Left ventricle myocardium inferior (tissue), 1 donor: Measurements from ENCODE around the gene SMIM41. TPM values are rescaled to one million over a fixed set of nuclear protein-coding genes. Genes with fewer than 3 reads are reported as not detected.
A peak's percentile ranks its signal among the peaks of the same experiment; 100 is the strongest.

Source experiments
- DNase-seq: peaks from one replicate; pipeline ENCODE4 v3.0.0-alpha.2; 2020
- H3K27ac ChIP-seq: fragments of 200-600 bp; replicated peaks from 2 replicates; pipeline ENCODE4 v1.8.0; 2021
- H3K27me3 ChIP-seq: fragments of 200-600 bp; 2 replicates; pipeline ENCODE4 v1.8.0; 2021; ENCODE audit warnings: low read depth
- H3K36me3 ChIP-seq: fragments of 200-600 bp; 2 replicates; pipeline ENCODE4 v1.8.0; 2021
- H3K4me1 ChIP-seq: fragments of 200-600 bp; 2 replicates; pipeline ENCODE4 v1.8.0; 2021
- H3K4me3 ChIP-seq: fragments of 200-600 bp; 2 replicates; pipeline ENCODE4 v1.8.0; 2021; ENCODE audit warnings: mild to moderate bottlenecking, moderate library complexity
- H3K9me3 ChIP-seq: fragments of 200-600 bp; replicated peaks from 2 replicates; pipeline ENCODE4 v1.8.0; 2021
- intact Hi-C: fragments of 100-400 bp; cut with micrococcal nuclease; formaldehyde crosslinking; loops from one replicate; pipeline ENCODE4 v1.11.0; 2022
- total RNA-seq: library from RNA; stranded (reverse); fragmentation: NEBNext Ultra II Directional; extraction: Animal tissue kit (Norgen Biotek cat#: 25700); gene quantifications from one replicate; pipeline ENCODE4 v1.2.1, GENCODE V29; 2021
- TF ChIP-seq, protein P1 (sequence below): fragments of 200-600 bp; IDR thresholded peaks from 2 replicates; pipeline ENCODE4 v1.8.0; 2021; ENCODE audit warnings: antibody characterized with exemption, mild to moderate bottlenecking, borderline replicate concordance
- donor health status: DM: no; HTN: yes; CAD: no; lungs with severe emphysema.

Gene SMIM41
- total RNA-seq, 1 donor from 2014 or later: 0.30 TPM

DNA sequence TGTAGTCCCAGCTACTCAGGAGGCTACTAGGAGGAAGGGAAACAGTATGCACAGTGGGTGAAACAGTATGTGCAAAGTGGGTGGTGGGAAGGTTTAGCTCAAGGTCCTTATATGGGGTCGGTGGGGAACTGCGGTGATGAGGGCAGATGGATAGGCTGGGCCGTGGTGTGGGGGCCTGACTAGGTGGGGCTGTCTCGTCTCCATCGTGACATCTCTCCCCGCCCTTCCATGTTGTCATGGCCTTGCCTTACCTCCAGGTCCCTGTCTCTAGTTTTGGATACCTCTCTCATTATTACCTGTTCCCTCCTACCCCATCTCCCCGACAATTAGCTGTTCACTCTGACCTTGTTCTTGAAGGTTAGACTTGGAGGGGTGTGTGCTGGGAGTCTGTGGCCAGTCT lies 32.6 kb upstream of the SMIM41 start:
- DNase-seq: no peak
- Histone ChIP-seq H3K9me3 (no peaks in the 10 kb centered on the region), H3K27ac (peak overlapping the region; percentile 96), H3K36me3 (no peaks in the 10 kb centered on the region), H3K4me1 (peaks cover 98% of the 10 kb centered on the region), H3K27me3 (no peaks in the 10 kb centered on the region), H3K4me3 (peak overlapping the region; percentile 65)
- intact Hi-C loops: no loop called here
- TF ChIP-seq, protein P1, sequence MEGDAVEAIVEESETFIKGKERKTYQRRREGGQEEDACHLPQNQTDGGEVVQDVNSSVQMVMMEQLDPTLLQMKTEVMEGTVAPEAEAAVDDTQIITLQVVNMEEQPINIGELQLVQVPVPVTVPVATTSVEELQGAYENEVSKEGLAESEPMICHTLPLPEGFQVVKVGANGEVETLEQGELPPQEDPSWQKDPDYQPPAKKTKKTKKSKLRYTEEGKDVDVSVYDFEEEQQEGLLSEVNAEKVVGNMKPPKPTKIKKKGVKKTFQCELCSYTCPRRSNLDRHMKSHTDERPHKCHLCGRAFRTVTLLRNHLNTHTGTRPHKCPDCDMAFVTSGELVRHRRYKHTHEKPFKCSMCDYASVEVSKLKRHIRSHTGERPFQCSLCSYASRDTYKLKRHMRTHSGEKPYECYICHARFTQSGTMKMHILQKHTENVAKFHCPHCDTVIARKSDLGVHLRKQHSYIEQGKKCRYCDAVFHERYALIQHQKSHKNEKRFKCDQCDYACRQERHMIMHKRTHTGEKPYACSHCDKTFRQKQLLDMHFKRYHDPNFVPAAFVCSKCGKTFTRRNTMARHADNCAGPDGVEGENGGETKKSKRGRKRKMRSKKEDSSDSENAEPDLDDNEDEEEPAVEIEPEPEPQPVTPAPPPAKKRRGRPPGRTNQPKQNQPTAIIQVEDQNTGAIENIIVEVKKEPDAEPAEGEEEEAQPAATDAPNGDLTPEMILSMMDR: no peak

DNA sequence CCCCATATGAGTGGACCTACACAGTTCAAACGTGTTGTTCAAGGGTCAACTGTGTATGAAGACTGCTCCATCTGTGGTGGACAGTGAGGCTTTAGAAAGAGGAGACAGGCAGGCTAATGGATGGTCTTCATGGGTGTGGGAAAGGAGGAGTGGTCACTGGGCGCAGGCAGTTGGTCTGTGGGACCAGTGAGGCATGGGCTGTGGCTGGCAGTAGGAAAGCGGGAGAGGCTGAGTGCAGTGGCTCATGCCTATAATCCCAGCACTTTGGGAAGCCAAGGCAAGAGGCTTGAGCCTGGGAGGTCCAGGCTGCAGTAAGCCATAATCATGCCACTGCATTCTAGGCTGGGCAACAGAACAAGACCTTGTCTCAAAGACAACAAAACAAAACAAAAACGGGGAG lies 30.2 kb upstream of the SMIM41 start:
- DNase-seq: no peak
- intact Hi-C loops: no loop called here
- peak overlapping the region; percentile 99 for H3K27ac ChIP-seq
- no peaks in the 10 kb centered on the region for H3K27me3 ChIP-seq
- peaks cover 97% of the 10 kb centered on the region for H3K4me1 ChIP-seq
- H3K9me3 ChIP-seq: no peaks in the 10 kb centered on the region
- H3K36me3 ChIP-seq: no peaks in the 10 kb centered on the region
- TF ChIP-seq, protein P1: no peak
- H3K4me3 ChIP-seq: no peak overlapping the region

DNA sequence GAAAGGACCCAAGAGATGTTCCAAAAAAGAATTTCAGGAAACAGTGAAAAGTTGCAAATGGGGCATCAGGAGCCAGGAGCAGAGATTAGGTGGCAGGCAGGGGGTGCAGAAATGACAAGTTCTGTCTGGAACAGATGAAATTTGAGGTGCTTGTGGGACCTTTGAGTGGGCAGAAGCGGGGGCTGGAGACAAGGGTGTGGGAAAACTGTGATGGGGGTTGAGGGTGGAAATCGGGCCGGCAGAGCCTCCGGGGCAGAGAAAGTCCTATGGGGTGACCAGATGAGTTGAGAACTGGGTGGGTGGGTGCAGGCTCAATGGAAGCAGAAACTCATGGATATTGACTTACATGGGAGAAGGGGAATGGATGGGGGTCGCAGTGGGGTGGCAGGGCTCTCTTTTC lies 29.8 kb upstream of the SMIM41 start:
- peak overlapping the region; percentile 77 for H3K4me3 ChIP-seq
- DNase-seq: no peak

DNA sequence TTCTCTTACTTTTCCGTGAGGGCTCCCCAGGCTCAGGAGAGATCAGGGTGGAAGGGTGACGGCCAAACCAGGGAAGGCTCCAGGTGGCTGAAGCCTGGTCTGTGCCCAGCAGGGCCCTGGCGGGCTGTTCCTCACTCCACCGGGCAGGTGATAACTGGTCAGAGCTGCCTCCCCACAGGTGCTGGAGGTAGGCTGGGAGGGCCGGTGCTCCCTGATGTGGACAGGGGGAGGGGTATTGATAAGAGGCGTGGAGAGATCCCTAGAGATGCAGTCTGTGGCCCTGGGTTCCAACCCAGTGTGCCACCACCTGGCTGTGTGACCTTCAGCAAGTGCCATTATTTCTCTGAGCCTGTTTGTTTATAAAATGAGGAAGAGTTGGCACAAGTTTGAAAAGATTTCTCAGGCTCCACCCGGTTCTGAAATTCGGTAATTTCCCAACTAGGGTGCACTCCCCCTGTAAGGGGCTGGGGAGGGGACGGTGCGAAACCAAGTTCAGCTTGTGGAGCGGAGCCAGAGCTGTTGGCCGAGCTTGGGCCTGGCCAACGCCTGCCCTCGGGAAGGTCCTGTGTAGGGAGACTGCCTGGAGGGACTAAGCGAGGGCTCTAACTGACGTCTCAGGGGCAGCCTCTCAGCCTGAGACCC lies 29.3 kb upstream of the SMIM41 start:
- DNase-seq: no peak
- Histone ChIP-seq H3K4me3 (peak overlapping the region; percentile 77), H3K27ac (peak overlapping the region; percentile 99), H3K4me1 (peaks cover 97% of the 10 kb centered on the region), H3K27me3 (no peaks in the 10 kb centered on the region), H3K36me3 (peaks cover 9% of the 10 kb centered on the region), H3K9me3 (no peaks in the 10 kb centered on the region)
- intact Hi-C loops: no loop called here
- TF ChIP-seq, protein P1: no peak

More for the DNA sequence above, 29.8 kb upstream of the SMIM41 start:
- Histone ChIP-seq H3K27me3 (no peaks in the 10 kb centered on the region), H3K36me3 (peaks cover 4% of the 10 kb centered on the region), H3K9me3 (no peaks in the 10 kb centered on the region), H3K4me1 (peaks cover 97% of the 10 kb centered on the region), H3K27ac (peak overlapping the region; percentile 99)
- TF ChIP-seq, protein P1: no peak
- intact Hi-C loops: no loop called here

DNA sequence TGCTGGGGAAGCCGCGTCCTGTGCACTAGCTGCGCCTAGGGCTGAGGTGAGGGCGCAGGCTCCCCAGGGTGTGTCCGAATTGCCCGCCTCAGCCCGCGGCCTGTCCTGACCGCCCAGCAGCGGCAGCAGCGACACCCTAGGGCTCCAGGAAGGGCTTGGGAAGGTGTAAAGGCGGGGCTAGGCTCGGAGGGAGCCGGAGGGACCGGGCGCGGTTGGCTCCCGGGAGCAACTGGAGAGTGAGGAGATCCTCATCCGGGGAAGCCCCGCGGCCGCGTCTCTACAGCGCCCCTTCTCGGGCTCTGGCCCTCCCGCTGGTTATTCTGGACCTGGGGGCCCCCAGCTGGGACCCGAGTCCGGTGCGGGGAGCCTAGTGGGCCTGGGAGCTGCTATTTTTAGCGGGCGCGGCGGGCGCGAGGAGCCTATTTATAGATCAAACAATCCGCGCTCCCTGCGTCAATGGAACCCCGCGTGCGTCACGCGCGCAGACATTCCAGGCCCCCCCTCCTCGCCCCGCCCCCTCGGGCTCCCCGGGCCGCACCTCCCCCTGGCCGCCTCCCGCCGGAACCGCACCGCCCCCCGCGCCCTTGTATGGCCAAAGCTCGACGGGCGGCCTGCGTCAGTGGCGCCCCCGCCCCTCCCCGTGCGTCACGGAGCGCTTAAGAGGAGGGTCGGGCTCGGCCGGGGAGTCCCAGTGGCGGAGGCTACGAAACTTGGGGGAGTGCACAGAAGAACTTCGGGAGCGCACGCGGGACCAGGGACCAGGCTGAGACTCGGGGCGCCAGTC lies 28.6 kb upstream of the SMIM41 start, which contains the start of gene NR4A1:
TSS of gene NR4A1 (plus strand) at position 685 of the 784 bp plus-strand sequence. CDS start 2,887 bp downstream, outside the sequence.
- intact Hi-C loops: no loop called here
- H3K27ac ChIP-seq: peak within 1 kb of the TSS; percentile 99
- H3K27me3 ChIP-seq: no peaks in the 10 kb centered on the region
- peak within 1 kb of the TSS; percentile 77 for H3K4me3 ChIP-seq
- DNase-seq: peak; percentile 99
- H3K9me3 ChIP-seq: no peaks in the 10 kb centered on the region
- peaks cover 15% of the 10 kb centered on the region for H3K36me3 ChIP-seq
- H3K4me1 ChIP-seq: peaks cover 94% of the 10 kb centered on the region
- TF ChIP-seq, protein P1: peak; percentile 27
